ENCODE measurements around the gene ATP5ME.

The ATP5ME gene

GRCh38 chr4:656436-657337 lies 17.4 kb downstream of the ATP5ME start:
- Histone ChIP-seq H4K20me1 (ENCODE audit: insufficient read depth, low read length) (no peaks in the 10 kb centered on the region), H3K4me3 (ENCODE audit: low read depth, low read length, poor library complexity, severe bottlenecking) (no peak overlapping the region), H3K36me3 (ENCODE audit: insufficient read depth, low read length) (no peaks in the 10 kb centered on the region), H3K9me2 (ENCODE audit: low read depth, low read length) (no peaks in the 10 kb centered on the region), H3K4me2 (ENCODE audit: low read length) (no peak overlapping the region), H3K79me2 (ENCODE audit: insufficient read depth, low read length) (no peaks in the 10 kb centered on the region), H3K4me1 (ENCODE audit: insufficient read depth, low read length, severe bottlenecking) (no peaks in the 10 kb centered on the region), H3K9me3 (ENCODE audit: low read length) (no peaks in the 10 kb centered on the region), H3K27ac (ENCODE audit: low read depth, low read length, poor library complexity, severe bottlenecking) (no peak overlapping the region), H3F3A (ENCODE audit: insufficient read depth, low read length) (no peaks in the 10 kb centered on the region), H3K27me3 (ENCODE audit: insufficient read depth, low read length) (no peaks in the 10 kb centered on the region), H2AFZ (ENCODE audit: low read length) (no peak overlapping the region), H3K9ac (ENCODE audit: low read length) (no peak overlapping the region)
- TF ChIP-seq CTCF (IDR thresholded peaks at IDR 0.05; ENCODE audit: low read length) = no peak
- TF ChIP-seq EZH2 (IDR thresholded peaks at IDR 0.05; ENCODE audit: borderline replicate concordance, low read length) = no peak

GRCh38 chr4:655464-656151 lies 18.5 kb downstream of the ATP5ME start:
- Histone ChIP-seq H3K79me2 (ENCODE audit: insufficient read depth, low read length) (no peaks in the 10 kb centered on the region), H3K4me1 (ENCODE audit: insufficient read depth, low read length, severe bottlenecking) (no peaks in the 10 kb centered on the region), H3K27me3 (ENCODE audit: insufficient read depth, low read length) (no peaks in the 10 kb centered on the region), H3K9me3 (ENCODE audit: low read length) (no peaks in the 10 kb centered on the region), H2AFZ (ENCODE audit: low read length) (no peak overlapping the region), H3K9ac (ENCODE audit: low read length) (no peak overlapping the region), H3K4me2 (ENCODE audit: low read length) (no peak overlapping the region), H3K9me2 (ENCODE audit: low read depth, low read length) (no peaks in the 10 kb centered on the region), H3K36me3 (ENCODE audit: insufficient read depth, low read length) (no peaks in the 10 kb centered on the region), H3K4me3 (ENCODE audit: low read depth, low read length, poor library complexity, severe bottlenecking) (no peak overlapping the region), H3K27ac (ENCODE audit: low read depth, low read length, poor library complexity, severe bottlenecking) (no peak overlapping the region), H4K20me1 (ENCODE audit: insufficient read depth, low read length) (no peaks in the 10 kb centered on the region), H3F3A (ENCODE audit: insufficient read depth, low read length) (no peaks in the 10 kb centered on the region)
- TF ChIP-seq EZH2 (IDR thresholded peaks at IDR 0.05; ENCODE audit: borderline replicate concordance, low read length) = no peak
- no peak for TF ChIP-seq CTCF (IDR thresholded peaks at IDR 0.05; ENCODE audit: low read length)

- Histone ChIP-seq H3K36me3 (ENCODE audit: insufficient read depth, low read length) (no peaks in the 10 kb centered on the region), H3F3A (ENCODE audit: insufficient read depth, low read length) (no peaks in the 10 kb centered on the region), H3K4me2 (ENCODE audit: low read length) (no peak overlapping the region), H3K27ac (ENCODE audit: low read depth, low read length, poor library complexity, severe bottlenecking) (no peak overlapping the region), H3K27me3 (ENCODE audit: insufficient read depth, low read length) (no peaks in the 10 kb centered on the region), H3K9ac (ENCODE audit: low read length) (no peak overlapping the region), H3K9me3 (ENCODE audit: low read length) (no peaks in the 10 kb centered on the region), H2AFZ (ENCODE audit: low read length) (no peak overlapping the region), H3K4me1 (ENCODE audit: insufficient read depth, low read length, severe bottlenecking) (no peaks in the 10 kb centered on the region), H3K79me2 (ENCODE audit: insufficient read depth, low read length) (no peaks in the 10 kb centered on the region), H4K20me1 (ENCODE audit: insufficient read depth, low read length) (no peaks in the 10 kb centered on the region), H3K4me3 (ENCODE audit: low read depth, low read length, poor library complexity, severe bottlenecking) (no peak overlapping the region), H3K9me2 (ENCODE audit: low read depth, low read length) (no peaks in the 10 kb centered on the region)
- TF ChIP-seq CTCF (IDR thresholded peaks at IDR 0.05; ENCODE audit: low read length) = no peak
- TF ChIP-seq EZH2 (IDR thresholded peaks at IDR 0.05; ENCODE audit: borderline replicate concordance, low read length) = no peak
These were observed 19.1 kb downstream of the ATP5ME start for GRCh38 chr4:654871-655463.

Data from OCI-LY1 (cell line).